ENCODE results near the gene USP40.

Gene USP40

GRCh38 chr2:233444501-233444900, 122.1 kb downstream of the USP40 start:
- no peak for DNase-seq (ENCODE audit: low read depth in 2 of 2)

GRCh38 chr2:233443511-233444183, 122.9 kb downstream of the USP40 start:
- DNase-seq (ENCODE audit: low read depth in 2 of 2), result peak; percentile 58 to 64

GRCh38 chr2:233442028-233442310, 124.6 kb downstream of the USP40 start:
- DNase-seq (ENCODE audit: low read depth in 2 of 2), result no peak

GRCh38 chr2:233441161-233442027, 125.2 kb downstream of the USP40 start:
- DNase-seq (ENCODE audit: low read depth in 2 of 2), result no peak

GRCh38 chr2:233440714-233441113, 125.9 kb downstream of the USP40 start:
- no peak for DNase-seq (ENCODE audit: low read depth in 2 of 2)

GRCh38 chr2:233440314-233440713, 126.3 kb downstream of the USP40 start:
- no peak for DNase-seq (ENCODE audit: low read depth in 2 of 2)

GRCh38 chr2:233439191-233439590, 127.4 kb downstream of the USP40 start:
- DNase-seq (ENCODE audit: low read depth in 2 of 2), result no peak

GRCh38 chr2:233438573-233439147, 127.9 kb downstream of the USP40 start:
- DNase-seq (ENCODE audit: low read depth in 2 of 2), result no peak

- DNase-seq (ENCODE audit: low read depth in 2 of 2), result no peak
Observed at GRCh38 chr2:233437439-233437955, 129.1 kb downstream of the USP40 start.

GRCh38 chr2:233436691-233437438, 129.7 kb downstream of the USP40 start:
- no peak for DNase-seq (ENCODE audit: low read depth in 2 of 2)

- DNase-seq (ENCODE audit: low read depth in 2 of 2), result no peak
Observed at GRCh38 chr2:233436191-233436581, 130.4 kb downstream of the USP40 start.

- DNase-seq (ENCODE audit: low read depth in 2 of 2), result no peak
Observed at GRCh38 chr2:233435436-233436190, 131.0 kb downstream of the USP40 start.

GRCh38 chr2:233434666-233435330, 131.8 kb downstream of the USP40 start:
- DNase-seq (ENCODE audit: low read depth in 2 of 2), result no peak

GRCh38 chr2:233433794-233434193, 132.8 kb downstream of the USP40 start:
- no peak for DNase-seq (ENCODE audit: low read depth in 2 of 2)

- no peak for DNase-seq (ENCODE audit: low read depth in 2 of 2)
Observed at GRCh38 chr2:233433029-233433428, 133.6 kb downstream of the USP40 start.

- no peak for DNase-seq (ENCODE audit: low read depth in 2 of 2)
Observed at GRCh38 chr2:233430651-233431050, 135.9 kb downstream of the USP40 start.

- no peak for DNase-seq (ENCODE audit: low read depth in 2 of 2)
Observed at GRCh38 chr2:233430081-233430480, 136.5 kb downstream of the USP40 start.

- no peak for DNase-seq (ENCODE audit: low read depth in 2 of 2)
Observed at GRCh38 chr2:233429175-233429897, 137.2 kb downstream of the USP40 start.

- DNase-seq (ENCODE audit: low read depth in 2 of 2), result no peak
Observed at GRCh38 chr2:233428438-233428837, 138.1 kb downstream of the USP40 start.

- no peak for DNase-seq (ENCODE audit: low read depth in 2 of 2)
Observed at GRCh38 chr2:233428008-233428407, 138.6 kb downstream of the USP40 start.

Data from stimulated activated CD4-positive, alpha-beta T cell treated with anti-CD3 and anti-CD28 coated beads, Interleukin-1b, Interleukin-23, amount 100 ng/mL, for 1 hour (primary cell).